ENCODE measurements around the gene CBR4.
A peak's percentile ranks its signal among the peaks of the same experiment; 100 is the strongest.

CBR4 gene

DNA sequence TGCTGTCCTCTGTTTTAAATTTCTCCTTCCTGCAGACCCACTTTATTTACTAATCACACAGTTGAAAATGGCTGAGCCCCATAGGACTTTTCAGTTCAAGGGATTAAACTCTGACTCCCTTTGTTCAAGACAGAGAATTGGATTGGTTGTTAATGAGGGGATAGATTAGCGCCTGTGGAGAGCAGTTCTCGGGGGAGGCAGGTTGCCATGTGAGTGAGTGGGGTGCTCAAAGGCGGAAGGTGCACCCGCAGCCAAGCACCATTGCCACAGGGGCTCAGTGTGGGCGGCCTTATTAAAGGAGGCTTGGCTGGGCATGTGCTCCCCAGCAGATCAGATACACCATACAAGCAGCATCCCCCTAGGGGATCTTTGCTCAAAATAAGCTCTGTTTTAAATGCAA, 7.9 kb upstream of the CBR4 start:
- Histone ChIP-seq H3K4me1 (peaks cover 43% of the 10 kb centered on the region), H3K9me3 (no peaks in the 10 kb centered on the region), H3K36me3 (no peaks in the 10 kb centered on the region), H3K4me3 (ENCODE audit: low read depth, low read length) (no peak overlapping the region), H3K27me3 (no peaks in the 10 kb centered on the region)
- peak; percentile 25 for DNase-seq
- TF ChIP-seq, protein P1, sequence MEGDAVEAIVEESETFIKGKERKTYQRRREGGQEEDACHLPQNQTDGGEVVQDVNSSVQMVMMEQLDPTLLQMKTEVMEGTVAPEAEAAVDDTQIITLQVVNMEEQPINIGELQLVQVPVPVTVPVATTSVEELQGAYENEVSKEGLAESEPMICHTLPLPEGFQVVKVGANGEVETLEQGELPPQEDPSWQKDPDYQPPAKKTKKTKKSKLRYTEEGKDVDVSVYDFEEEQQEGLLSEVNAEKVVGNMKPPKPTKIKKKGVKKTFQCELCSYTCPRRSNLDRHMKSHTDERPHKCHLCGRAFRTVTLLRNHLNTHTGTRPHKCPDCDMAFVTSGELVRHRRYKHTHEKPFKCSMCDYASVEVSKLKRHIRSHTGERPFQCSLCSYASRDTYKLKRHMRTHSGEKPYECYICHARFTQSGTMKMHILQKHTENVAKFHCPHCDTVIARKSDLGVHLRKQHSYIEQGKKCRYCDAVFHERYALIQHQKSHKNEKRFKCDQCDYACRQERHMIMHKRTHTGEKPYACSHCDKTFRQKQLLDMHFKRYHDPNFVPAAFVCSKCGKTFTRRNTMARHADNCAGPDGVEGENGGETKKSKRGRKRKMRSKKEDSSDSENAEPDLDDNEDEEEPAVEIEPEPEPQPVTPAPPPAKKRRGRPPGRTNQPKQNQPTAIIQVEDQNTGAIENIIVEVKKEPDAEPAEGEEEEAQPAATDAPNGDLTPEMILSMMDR (IDR thresholded peaks at IDR 0.05; ENCODE audit: low read depth, low read length) = no peak

DNA sequence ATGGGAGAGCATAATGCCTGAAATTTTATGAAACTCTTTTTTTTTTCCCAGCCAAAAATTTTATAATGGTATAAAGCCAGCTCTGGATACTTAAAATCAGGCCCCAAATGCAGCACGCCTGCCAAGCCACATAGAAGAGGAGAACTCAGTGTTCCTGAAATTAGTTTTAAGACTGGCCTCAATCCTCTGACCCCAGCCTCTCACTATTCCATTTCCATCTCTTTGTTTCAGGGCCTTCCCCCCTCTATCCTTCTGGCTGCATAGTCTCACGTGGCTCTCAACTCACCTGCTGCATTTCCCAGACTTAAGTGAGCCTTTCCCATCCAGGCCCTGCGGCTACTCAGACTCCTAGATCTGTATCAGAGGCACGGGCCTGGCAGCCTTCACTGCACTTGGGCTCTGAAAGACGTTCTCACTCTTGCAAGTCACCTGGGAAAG, 5.2 kb upstream of the CBR4 start:
- TF ChIP-seq, protein P1 (IDR thresholded peaks at IDR 0.05; ENCODE audit: low read depth, low read length) = no peak
- H3K4me3 ChIP-seq (ENCODE audit: low read depth, low read length) = no peak overlapping the region
- H3K4me1 ChIP-seq = peaks cover 43% of the 10 kb centered on the region

DNA sequence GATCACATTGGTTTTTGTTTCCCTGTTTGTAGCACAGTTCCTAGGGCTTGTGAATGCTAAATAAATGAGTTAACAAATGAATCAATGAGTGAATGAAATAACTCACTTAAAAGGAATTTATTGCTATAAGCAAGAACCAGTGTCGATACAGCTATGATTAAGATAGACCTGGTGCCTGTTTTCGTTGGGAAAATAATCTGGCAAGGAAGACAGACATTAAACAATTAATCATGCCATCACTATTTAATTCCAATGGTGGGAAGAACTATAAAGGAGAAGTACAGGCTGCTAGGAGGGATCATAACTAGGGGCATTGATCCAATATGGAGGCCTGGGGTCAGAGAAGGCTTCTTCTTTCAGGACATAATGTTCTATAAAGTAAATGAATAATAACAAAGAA, 4.5 kb upstream of the CBR4 start:
- no peaks in the 10 kb centered on the region for H3K27me3 ChIP-seq
- peaks cover 43% of the 10 kb centered on the region for H3K4me1 ChIP-seq

More for the DNA sequence above, 5.2 kb upstream of the CBR4 start:
- Histone ChIP-seq H3K36me3 (no peaks in the 10 kb centered on the region), H3K9me3 (no peaks in the 10 kb centered on the region), H3K27me3 (no peaks in the 10 kb centered on the region)
- peak; percentile 55 for DNase-seq

DNA sequence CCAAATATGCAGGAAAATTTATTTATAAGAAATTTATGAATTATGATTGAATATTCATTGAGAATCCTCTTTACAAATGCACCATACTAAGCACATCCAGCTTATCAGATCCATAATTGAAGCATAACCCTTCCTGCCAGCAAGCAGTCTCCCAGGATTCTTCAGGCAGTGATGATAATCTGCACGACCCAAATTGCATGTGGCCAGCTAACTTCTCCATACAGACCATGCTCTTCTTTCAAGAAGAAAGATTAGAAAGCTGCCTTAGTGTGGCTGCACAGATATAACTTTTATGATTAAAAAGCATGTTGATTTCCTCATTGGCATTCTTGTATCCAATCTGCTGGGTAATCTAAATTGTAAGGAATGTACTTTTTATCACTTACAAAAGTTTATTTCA, 3.3 kb upstream of the CBR4 start:
- TF ChIP-seq, protein P1 (IDR thresholded peaks at IDR 0.05; ENCODE audit: low read depth, low read length) = no peak
- Histone ChIP-seq H3K9me3 (no peaks in the 10 kb centered on the region), H3K36me3 (no peaks in the 10 kb centered on the region), H3K4me1 (peaks cover 43% of the 10 kb centered on the region), H3K4me3 (ENCODE audit: low read depth, low read length) (no peak overlapping the region), H3K27me3 (no peaks in the 10 kb centered on the region)
- peak; percentile 27 for DNase-seq

More for the DNA sequence above, 4.5 kb upstream of the CBR4 start:
- H3K4me3 ChIP-seq (ENCODE audit: low read depth, low read length) = no peak overlapping the region
- H3K36me3 ChIP-seq = no peaks in the 10 kb centered on the region
- TF ChIP-seq, protein P1 (IDR thresholded peaks at IDR 0.05; ENCODE audit: low read depth, low read length) = no peak
- no peaks in the 10 kb centered on the region for H3K9me3 ChIP-seq
- DNase-seq = no peak

DNA sequence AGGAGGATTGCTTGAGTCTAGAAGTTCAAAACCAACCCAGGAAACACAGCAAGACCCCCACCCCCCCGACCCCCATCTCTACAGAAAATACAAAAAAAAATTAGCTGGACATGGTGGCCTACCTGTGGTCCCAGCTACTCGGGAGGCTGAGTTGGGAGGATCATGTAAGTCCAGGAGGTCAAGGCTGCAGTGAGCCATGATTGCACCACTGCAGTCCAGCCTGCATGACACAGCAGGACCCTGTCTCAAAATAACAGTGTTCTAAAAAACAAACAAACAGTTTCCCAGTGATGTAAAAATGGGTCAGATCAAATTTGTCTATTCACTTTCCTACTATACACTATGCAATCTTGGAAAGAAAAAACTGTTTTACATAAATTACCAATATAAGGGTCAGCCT, 2.0 kb upstream of the CBR4 start:
- TF ChIP-seq, protein P1 (IDR thresholded peaks at IDR 0.05; ENCODE audit: low read depth, low read length) = no peak
- DNase-seq = no peak
- no peaks in the 10 kb centered on the region for H3K36me3 ChIP-seq
- peaks cover 33% of the 10 kb centered on the region for H3K4me1 ChIP-seq
- no peaks in the 10 kb centered on the region for H3K27me3 ChIP-seq
- no peak overlapping the region for H3K4me3 ChIP-seq (ENCODE audit: low read depth, low read length)
- no peaks in the 10 kb centered on the region for H3K9me3 ChIP-seq

DNA sequence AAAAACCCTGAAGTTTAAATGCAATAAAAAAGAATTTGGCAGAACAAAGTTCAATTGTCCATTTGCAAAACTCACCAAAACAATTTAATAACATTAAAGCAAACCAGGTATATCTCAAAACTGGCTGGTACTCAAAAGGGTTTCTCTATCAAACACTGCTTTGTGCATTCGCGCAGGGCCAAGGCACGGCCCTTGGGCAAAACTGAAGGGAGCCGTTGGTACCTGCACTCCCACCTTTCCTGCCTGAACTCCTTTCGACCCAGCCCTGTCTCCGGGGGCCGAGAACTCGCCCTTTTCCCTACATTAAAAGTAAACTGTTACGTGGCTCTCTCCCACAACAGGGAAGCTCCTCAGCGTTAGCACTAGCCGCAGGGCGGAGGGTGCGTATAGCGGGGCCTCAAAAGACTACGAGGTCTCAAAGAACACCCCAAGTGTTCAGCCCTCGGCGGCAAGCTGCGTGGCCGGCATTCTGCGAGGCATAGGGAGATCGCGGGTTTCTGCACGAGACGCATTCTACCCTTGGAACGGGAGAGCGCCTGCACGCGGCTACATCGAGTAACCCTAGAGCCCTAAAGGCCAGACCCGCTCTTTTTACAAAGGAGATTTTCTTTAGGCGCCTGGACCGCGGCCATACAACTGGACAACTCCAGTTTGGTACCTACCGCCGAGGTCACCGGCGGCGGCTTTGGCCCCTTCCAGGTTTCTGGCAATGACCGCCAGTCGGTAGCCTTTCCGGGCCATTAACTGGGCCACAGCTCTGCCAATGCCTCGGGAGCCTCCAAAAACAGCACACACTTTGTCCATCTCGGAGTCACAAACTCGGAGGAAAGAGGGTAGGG, 550 bp downstream of the CBR4 start:
- Histone ChIP-seq H3K4me3 (ENCODE audit: low read depth, low read length) (peak overlapping the region; percentile 91), H3K4me1 (peaks cover 16% of the 10 kb centered on the region), H3K9me3 (no peaks in the 10 kb centered on the region), H3K36me3 (peaks cover 8% of the 10 kb centered on the region), H3K27me3 (no peaks in the 10 kb centered on the region)
- TF ChIP-seq, protein P1 (IDR thresholded peaks at IDR 0.05; ENCODE audit: low read depth, low read length) = peak; percentile 33
- DNase-seq = peak; percentile 73

All from BE2C (cell line).